Endothelial cell (in vitro differentiated cells): Measurements from ENCODE around the gene DAND5. TPM values are rescaled to one million over a fixed set of nuclear protein-coding genes. Genes with fewer than 3 reads are reported as not detected.
A peak's percentile ranks its signal among the peaks of the same experiment; 100 is the strongest.

ENCODE experiments used
- DNase-seq: peaks from one replicate; pipeline ENCODE4 v3.0.0; 2021; ENCODE audit warnings: low spot score
- H3K27ac Mint-ChIP-seq: one replicate; pipeline ENCODE4 v1.8.0; 2021; ENCODE audit warnings: mixed read lengths, inconsistent platforms; ENCODE audit not compliant: unreplicated experiment
- H3K27me3 Mint-ChIP-seq: one replicate; pipeline ENCODE4 v1.8.0; 2021; ENCODE audit warnings: mild to moderate bottlenecking, moderate library complexity, mixed read lengths, inconsistent platforms; ENCODE audit not compliant: unreplicated experiment
- H3K36me3 Mint-ChIP-seq: one replicate; pipeline ENCODE4 v1.8.0; 2021; ENCODE audit warnings: mild to moderate bottlenecking, low read depth, mixed read lengths, inconsistent platforms; ENCODE audit not compliant: unreplicated experiment
- H3K4me1 Mint-ChIP-seq: one replicate; pipeline ENCODE4 v1.8.0; 2021; ENCODE audit warnings: mild to moderate bottlenecking, mixed read lengths, inconsistent platforms; ENCODE audit not compliant: unreplicated experiment
- H3K4me3 Mint-ChIP-seq: one replicate; pipeline ENCODE4 v1.8.0; 2021; ENCODE audit warnings: mild to moderate bottlenecking, mixed read lengths, inconsistent platforms; ENCODE audit not compliant: unreplicated experiment
- H3K9me3 Mint-ChIP-seq: one replicate; pipeline ENCODE4 v1.8.0; 2021; ENCODE audit warnings: mixed read lengths, inconsistent platforms; ENCODE audit not compliant: unreplicated experiment
- CTCF ChIP-seq: fragments of 200-600 bp; sonication (generic); IDR thresholded peaks from one replicate; pipeline ENCODE4 v1.5.0; 2021; ENCODE audit warnings: antibody characterized with exemption; ENCODE audit not compliant: unreplicated experiment
- total RNA-seq: library from RNA; stranded (reverse); fragmentation: NEBNext Ultra II Directional; extraction: Animal tissue kit (Norgen Biotek cat#: 25700); gene quantifications from one replicate; pipeline ENCODE4 v1.2.1, GENCODE V29; 2021; ENCODE audit not compliant: unreplicated experiment

The DAND5 gene
- total RNA-seq, 1 donor from 2014 or later, result 0.69 TPM

- Mint-ChIP-seq H3K27me3 (peaks cover 39% of the 10 kb centered on the region), H3K9me3 (no peaks in the 10 kb centered on the region), H3K36me3 (peaks cover 4% of the 10 kb centered on the region), H3K4me1 (peaks cover 6% of the 10 kb centered on the region), H3K4me3 (peak within 1 kb of the TSS; percentile 89), H3K27ac (peak within 1 kb of the TSS; percentile 40)
- peak; percentile 42 for DNase-seq
- TF ChIP-seq CTCF, result no peak
These were observed 25.6 kb downstream of the DAND5 start, which contains the start of gene NFIX for GRCh38 chr19:12994701-12995595. NFIX (plus strand) TSS chr19:12995475; CDS start chr19:12995838, 363 bp downstream.

GRCh38 chr19:12995596-12996405 is 26.4 kb downstream of the DAND5 start:
- Mint-ChIP-seq H3K27ac (no peak overlapping the region), H3K4me3 (no peak overlapping the region), H3K36me3 (peaks cover 4% of the 10 kb centered on the region), H3K27me3 (peaks cover 43% of the 10 kb centered on the region), H3K9me3 (no peaks in the 10 kb centered on the region), H3K4me1 (peaks cover 6% of the 10 kb centered on the region)
- TF ChIP-seq CTCF, result no peak
- DNase-seq, result no peak

GRCh38 chr19:12996406-12997094 is 27.2 kb downstream of the DAND5 start:
- Mint-ChIP-seq H3K27ac (no peak overlapping the region), H3K9me3 (no peaks in the 10 kb centered on the region), H3K27me3 (peaks cover 46% of the 10 kb centered on the region), H3K4me1 (peaks cover 6% of the 10 kb centered on the region), H3K36me3 (peaks cover 9% of the 10 kb centered on the region), H3K4me3 (no peak overlapping the region)
- no peak for DNase-seq
- no peak for TF ChIP-seq CTCF

GRCh38 chr19:12997179-12997966 is 28.0 kb downstream of the DAND5 start:
- no peak for DNase-seq
- Mint-ChIP-seq H3K9me3 (no peaks in the 10 kb centered on the region), H3K27ac (no peak overlapping the region), H3K27me3 (peaks cover 46% of the 10 kb centered on the region), H3K4me3 (peak overlapping the region; percentile 73), H3K36me3 (peaks cover 9% of the 10 kb centered on the region), H3K4me1 (peaks cover 6% of the 10 kb centered on the region)
- no peak for TF ChIP-seq CTCF
